ENCODE measurements around the gene STK35. TPM values are rescaled to one million over a fixed set of nuclear protein-coding genes. Genes with fewer than 3 reads are reported as not detected.

Gene STK35
- polyA plus RNA-seq, 3 donors, result 1.2 to 9.3 (median 2.0) TPM

GRCh38 chr20:2141600-2142575, 40.3 kb downstream of the STK35 start:
- Histone ChIP-seq H3K27ac (ENCODE audit: low read depth in 1 of 2, low read length in 2 of 2) (no peak overlapping the region), H3K4me2 (replicated peaks; ENCODE audit: extremely low read depth, low read length, poor library complexity, severe bottlenecking) (no peak overlapping the region), H3K79me2 (ENCODE audit: insufficient read depth, low read length) (no peaks in the 10 kb centered on the region), H3K9me3 (replicated peaks in 1 of 2; ENCODE audit: control insufficient read depth in 1 of 2, insufficient read depth in 1 of 2, low read length in 2 of 2) (no peaks in the 10 kb centered on the region), H3K4me3 (replicated peaks in 1 of 3; ENCODE audit: low read depth in 2 of 3, low read length in 3 of 3) (no peak overlapping the region), H2AFZ (ENCODE audit: insufficient read depth, low read depth, low read length, poor library complexity, severe bottlenecking) (no peak overlapping the region), H3K27me3 (ENCODE audit: control insufficient read depth in 2 of 2, insufficient read depth in 2 of 2, low read length in 2 of 2) (no peaks in the 10 kb centered on the region), H4K20me1 (ENCODE audit: insufficient read depth, low read length) (peaks cover 63% of the 10 kb centered on the region), H3K36me3 (replicated peaks in 1 of 2; ENCODE audit: control insufficient read depth in 1 of 2, insufficient read depth in 2 of 2, low read length in 2 of 2) (peaks cover 19 to 90% of the 10 kb centered on the region in 2 donors), H3K9ac (ENCODE audit: insufficient read depth, low read length, poor library complexity, severe bottlenecking) (no peak overlapping the region), H3K4me1 (ENCODE audit: control insufficient read depth in 1 of 2, insufficient read depth in 2 of 2, low read length in 2 of 2) (no peaks in the 10 kb centered on the region)
- peaks cover 0 to 2% (median 0%) of the 10 kb centered on the region in 7 donors for H3K9me3 Mint-ChIP-seq
- H3K36me3 Mint-ChIP-seq, result peaks cover 36 to 48% of the 10 kb centered on the region in 2 donors
- H3K4me1 Mint-ChIP-seq, result no peaks in the 10 kb centered on the region
- H3K27ac Mint-ChIP-seq, result peak overlapping the region in 2 of 7 donors; percentile 20 to 33
- no peak for TF ChIP-seq CTCF (IDR thresholded peaks at IDR 0.05)
- no peak for DNase-seq
- no peak overlapping the region for H3K4me3 Mint-ChIP-seq
- intact Hi-C loops (cut with micrococcal nuclease), result no loop called here
- WGBS (ENCODE audit: insufficient coverage), result 98% methylated on average over 6 of the region's 10 CpGs
- peaks cover 0 to 2% (median 1%) of the 10 kb centered on the region in 3 donors for H3K27me3 Mint-ChIP-seq (ENCODE audit: low read depth in 3 of 3)

GRCh38 chr20:2142649-2143048, 41.0 kb downstream of the STK35 start:
- Histone ChIP-seq H3K27me3 (ENCODE audit: control insufficient read depth in 2 of 2, insufficient read depth in 2 of 2, low read length in 2 of 2) (no peaks in the 10 kb centered on the region), H3K4me1 (ENCODE audit: control insufficient read depth in 1 of 2, insufficient read depth in 2 of 2, low read length in 2 of 2) (no peaks in the 10 kb centered on the region), H3K4me3 (replicated peaks in 1 of 3; ENCODE audit: low read depth in 2 of 3, low read length in 3 of 3) (no peak overlapping the region), H3K36me3 (replicated peaks in 1 of 2; ENCODE audit: control insufficient read depth in 1 of 2, insufficient read depth in 2 of 2, low read length in 2 of 2) (peaks cover 22 to 90% of the 10 kb centered on the region in 2 donors), H2AFZ (ENCODE audit: insufficient read depth, low read depth, low read length, poor library complexity, severe bottlenecking) (no peak overlapping the region), H3K79me2 (ENCODE audit: insufficient read depth, low read length) (no peaks in the 10 kb centered on the region), H3K9ac (ENCODE audit: insufficient read depth, low read length, poor library complexity, severe bottlenecking) (no peak overlapping the region), H3K27ac (ENCODE audit: low read depth in 1 of 2, low read length in 2 of 2) (no peak overlapping the region), H4K20me1 (ENCODE audit: insufficient read depth, low read length) (peaks cover 56% of the 10 kb centered on the region), H3K9me3 (replicated peaks in 1 of 2; ENCODE audit: control insufficient read depth in 1 of 2, insufficient read depth in 1 of 2, low read length in 2 of 2) (no peaks in the 10 kb centered on the region), H3K4me2 (replicated peaks; ENCODE audit: extremely low read depth, low read length, poor library complexity, severe bottlenecking) (no peak overlapping the region)
- intact Hi-C loops (cut with micrococcal nuclease), result no loop called here
- H3K36me3 Mint-ChIP-seq, result peaks cover 32 to 45% of the 10 kb centered on the region in 2 donors
- no peaks in the 10 kb centered on the region for H3K4me1 Mint-ChIP-seq
- WGBS (ENCODE audit: insufficient coverage), result 96% methylated on average over 6 of the region's 6 CpGs
- H3K4me3 Mint-ChIP-seq, result no peak overlapping the region
- no peak for DNase-seq
- H3K9me3 Mint-ChIP-seq, result no peaks in the 10 kb centered on the region
- H3K27ac Mint-ChIP-seq, result no peak overlapping the region
- TF ChIP-seq CTCF (IDR thresholded peaks at IDR 0.05), result no peak
- peaks cover 0 to 2% (median 1%) of the 10 kb centered on the region in 3 donors for H3K27me3 Mint-ChIP-seq (ENCODE audit: low read depth in 3 of 3)
